Activated naive CD4-positive, alpha-beta T cell treated with anti-CD3 and anti-CD28 coated beads, Interleukin-2, amount 50 U/mL, for 24 hours (primary cell): ENCODE results near the gene ZNF609.

Experiments used
- H3K27ac Mint-ChIP-seq: one replicate; pipeline ENCODE4 v1.8.0; 2021; ENCODE audit warnings: mild to moderate bottlenecking, mixed read lengths
- H3K27me3 Mint-ChIP-seq: one replicate; pipeline ENCODE4 v1.8.0; 2021; ENCODE audit warnings: mixed read lengths
- H3K36me3 Mint-ChIP-seq: one replicate; pipeline ENCODE4 v1.8.0; 2021; ENCODE audit warnings: mixed read lengths
- H3K4me1 Mint-ChIP-seq: one replicate; pipeline ENCODE4 v1.8.0; 2021; ENCODE audit warnings: mixed read lengths
- H3K4me3 Mint-ChIP-seq: one replicate; pipeline ENCODE4 v1.8.0; 2021; ENCODE audit warnings: mild to moderate bottlenecking, mixed read lengths
- H3K9me3 Mint-ChIP-seq: one replicate; pipeline ENCODE4 v1.8.0; 2021; ENCODE audit warnings: mixed read lengths

Gene ZNF609

DNA sequence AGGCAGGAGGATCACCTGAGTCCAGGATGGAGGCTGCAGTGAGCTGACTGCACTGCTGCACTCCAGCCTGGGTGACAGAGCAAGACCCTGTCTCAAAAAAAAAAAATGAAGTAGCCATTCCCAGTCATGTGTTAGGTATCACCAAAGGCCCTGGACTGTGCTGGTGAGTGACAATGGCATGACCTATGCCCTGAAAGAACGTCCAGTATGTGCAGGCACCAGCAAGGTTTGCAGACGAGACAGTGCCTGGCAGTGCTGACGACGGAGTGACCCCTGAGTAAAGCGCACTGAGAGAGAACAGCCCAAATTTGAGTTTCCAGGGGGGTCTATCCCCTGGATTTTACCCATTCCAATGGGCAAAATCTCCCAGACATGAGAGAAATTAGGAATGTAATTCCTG is 269.8 kb downstream of the ZNF609 start:
- Mint-ChIP-seq H3K27me3 (no peaks in the 10 kb centered on the region), H3K27ac (no peak overlapping the region), H3K4me3 (no peak overlapping the region), H3K4me1 (peaks cover 9% of the 10 kb centered on the region), H3K36me3 (no peaks in the 10 kb centered on the region), H3K9me3 (no peaks in the 10 kb centered on the region)

DNA sequence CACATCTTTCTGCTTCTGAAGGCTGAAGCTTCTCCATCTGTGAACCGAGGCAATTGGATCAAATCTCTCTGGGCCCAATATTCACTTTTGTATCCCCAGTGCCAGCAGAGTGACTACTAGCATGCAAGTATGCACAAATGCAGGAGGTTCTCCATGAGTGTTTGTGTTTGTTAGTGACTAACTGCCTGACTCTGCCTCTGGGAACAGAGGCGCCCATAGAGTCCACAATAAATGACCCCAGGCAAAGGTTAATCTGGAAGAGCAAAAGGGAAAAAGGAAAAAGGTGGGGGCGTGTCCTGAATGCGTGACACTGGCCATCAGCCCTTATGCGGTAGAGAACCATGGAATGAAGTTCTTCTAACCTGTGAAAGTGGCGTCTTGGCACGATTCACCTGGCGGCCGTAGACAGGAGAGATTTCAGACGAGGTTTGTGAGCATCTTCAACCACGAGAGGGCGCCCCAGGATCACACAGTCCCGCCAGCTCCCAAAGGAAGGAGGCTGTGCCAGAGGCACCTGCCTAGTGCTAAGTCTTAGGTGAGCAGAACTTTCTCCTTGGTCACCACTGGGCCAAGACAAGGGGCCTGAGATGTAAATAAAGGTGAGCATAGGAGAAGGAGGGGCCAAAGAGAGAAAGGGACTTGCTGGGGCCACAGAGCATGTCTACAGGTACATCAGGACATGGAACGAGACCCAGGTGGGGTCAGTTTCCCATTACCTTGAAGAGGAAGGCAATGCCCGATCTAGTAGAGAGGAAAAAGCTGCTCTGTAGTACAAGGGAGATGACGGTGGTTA is 270.8 kb downstream of the ZNF609 start:
- H3K27ac Mint-ChIP-seq: peak overlapping the region; percentile 46
- H3K4me1 Mint-ChIP-seq: peaks cover 9% of the 10 kb centered on the region
- no peaks in the 10 kb centered on the region for H3K27me3 Mint-ChIP-seq
- H3K4me3 Mint-ChIP-seq: no peak overlapping the region
- H3K36me3 Mint-ChIP-seq: no peaks in the 10 kb centered on the region
- no peaks in the 10 kb centered on the region for H3K9me3 Mint-ChIP-seq

DNA sequence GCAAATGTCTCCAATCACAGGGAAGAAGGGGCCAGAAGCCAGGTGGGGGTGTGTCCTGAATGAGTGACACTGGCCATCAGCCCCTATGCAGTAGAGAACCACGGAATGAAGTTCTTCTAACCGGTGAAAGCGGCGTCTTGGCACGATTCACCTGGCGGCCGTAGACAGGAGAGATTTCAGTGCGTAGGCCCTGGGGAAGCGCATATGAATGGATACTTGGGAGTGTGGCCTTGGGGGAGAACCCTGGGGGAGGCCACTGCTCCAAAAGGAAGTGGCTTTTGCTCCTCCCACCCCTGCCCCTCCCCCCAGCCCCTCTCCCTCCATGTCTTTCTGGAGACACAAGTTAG is 271.4 kb downstream of the ZNF609 start:
- H3K27me3 Mint-ChIP-seq: no peaks in the 10 kb centered on the region
- peak overlapping the region; percentile 46 for H3K27ac Mint-ChIP-seq

DNA sequence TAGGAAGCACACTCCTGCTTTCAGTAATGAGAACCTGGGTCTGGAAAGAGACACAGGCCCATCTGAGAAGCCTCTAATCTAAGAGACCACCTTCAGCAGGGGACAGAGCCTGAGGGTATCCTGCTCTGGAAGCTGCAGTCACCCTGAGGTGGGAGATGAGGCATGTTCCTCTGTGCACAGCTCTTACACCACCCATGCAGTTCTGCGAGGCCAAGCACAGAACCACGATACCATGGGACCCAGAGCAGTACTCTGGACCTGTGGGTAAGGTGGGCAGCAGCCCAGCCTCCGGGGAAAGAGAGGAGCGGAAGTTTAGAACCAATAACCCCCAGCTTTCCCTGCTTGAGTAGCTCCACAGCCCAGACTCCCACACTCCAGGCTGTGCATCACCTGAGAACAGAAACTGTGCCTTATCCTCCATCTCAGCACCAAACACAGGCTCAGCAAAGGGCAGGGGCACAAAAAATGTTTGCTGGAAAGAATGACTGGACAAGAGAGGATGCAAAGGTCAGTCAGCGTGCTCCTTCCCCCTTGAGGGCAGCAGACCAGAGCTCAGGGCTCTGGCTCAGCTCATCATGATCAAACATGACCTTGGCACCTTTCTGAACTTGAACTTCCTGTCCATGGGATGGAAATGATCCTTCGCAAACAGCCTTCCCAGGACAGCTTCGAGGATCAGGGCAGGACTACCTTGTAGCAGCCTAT is 271.9 kb downstream of the ZNF609 start:
- H3K4me3 Mint-ChIP-seq: no peak overlapping the region
- H3K27me3 Mint-ChIP-seq: no peaks in the 10 kb centered on the region
- no peaks in the 10 kb centered on the region for H3K36me3 Mint-ChIP-seq
- H3K4me1 Mint-ChIP-seq: peaks cover 9% of the 10 kb centered on the region
- H3K27ac Mint-ChIP-seq: no peak overlapping the region
- no peaks in the 10 kb centered on the region for H3K9me3 Mint-ChIP-seq

More for the DNA sequence above, 271.4 kb downstream of the ZNF609 start:
- Mint-ChIP-seq H3K9me3 (no peaks in the 10 kb centered on the region), H3K36me3 (no peaks in the 10 kb centered on the region), H3K4me1 (peaks cover 9% of the 10 kb centered on the region), H3K4me3 (no peak overlapping the region)
